ENCODE measurements around the gene SNX24.

The SNX24 gene

GRCh38 chr5:122919969-122920368 lies 74.6 kb downstream of the SNX24 start:
- no peak for DNase-seq (ENCODE audit: low read depth in 3 of 3)

- no peak for DNase-seq (ENCODE audit: low read depth in 3 of 3)
These were observed 76.4 kb downstream of the SNX24 start for GRCh38 chr5:122921826-122922225.

GRCh38 chr5:122924203-122924602 lies 78.8 kb downstream of the SNX24 start:
- DNase-seq (ENCODE audit: low read depth in 3 of 3): no peak

- DNase-seq (ENCODE audit: low read depth in 3 of 3): no peak
These were observed 79.4 kb downstream of the SNX24 start for GRCh38 chr5:122924719-122925395.

- no peak for DNase-seq (ENCODE audit: low read depth in 3 of 3)
These were observed 83.6 kb downstream of the SNX24 start for GRCh38 chr5:122929001-122929400.

- DNase-seq (ENCODE audit: low read depth in 3 of 3): no peak
These were observed 84.6 kb downstream of the SNX24 start for GRCh38 chr5:122929980-122930379.

- no peak for DNase-seq (ENCODE audit: low read depth in 3 of 3)
These were observed 88.5 kb downstream of the SNX24 start for GRCh38 chr5:122933956-122934355.

GRCh38 chr5:122936088-122936487 lies 90.7 kb downstream of the SNX24 start:
- DNase-seq (ENCODE audit: low read depth in 3 of 3): no peak

GRCh38 chr5:122937914-122938313 lies 92.5 kb downstream of the SNX24 start:
- DNase-seq (ENCODE audit: low read depth in 3 of 3): no peak

- DNase-seq (ENCODE audit: low read depth in 3 of 3): no peak
These were observed 95.5 kb downstream of the SNX24 start for GRCh38 chr5:122940890-122941289.

GRCh38 chr5:122941737-122942136 lies 96.3 kb downstream of the SNX24 start:
- DNase-seq (ENCODE audit: low read depth in 3 of 3): no peak

- DNase-seq (ENCODE audit: low read depth in 3 of 3): no peak
These were observed 96.9 kb downstream of the SNX24 start for GRCh38 chr5:122942164-122942914.

GRCh38 chr5:122943050-122943698 lies 97.8 kb downstream of the SNX24 start:
- no peak for DNase-seq (ENCODE audit: low read depth in 3 of 3)

GRCh38 chr5:122944051-122944450 lies 98.6 kb downstream of the SNX24 start:
- no peak for DNase-seq (ENCODE audit: low read depth in 3 of 3)

GRCh38 chr5:122947372-122947771 lies 102.0 kb downstream of the SNX24 start:
- no peak for DNase-seq (ENCODE audit: low read depth in 3 of 3)

- no peak for DNase-seq (ENCODE audit: low read depth in 3 of 3)
These were observed 102.4 kb downstream of the SNX24 start for GRCh38 chr5:122947772-122948171.

- no peak for DNase-seq (ENCODE audit: low read depth in 3 of 3)
These were observed 102.9 kb downstream of the SNX24 start for GRCh38 chr5:122948319-122948718.

- DNase-seq (ENCODE audit: low read depth in 3 of 3): no peak
These were observed 106.2 kb downstream of the SNX24 start for GRCh38 chr5:122951658-122952057.

- no peak for DNase-seq (ENCODE audit: low read depth in 3 of 3)
These were observed 109.3 kb downstream of the SNX24 start for GRCh38 chr5:122954719-122955118.

GRCh38 chr5:122957457-122957856 lies 112.0 kb downstream of the SNX24 start:
- DNase-seq (ENCODE audit: low read depth in 3 of 3): no peak

- no peak for DNase-seq (ENCODE audit: low read depth in 3 of 3)
These were observed 114.5 kb downstream of the SNX24 start for GRCh38 chr5:122959740-122960445.

- DNase-seq (ENCODE audit: low read depth in 3 of 3): no peak
These were observed 117.9 kb downstream of the SNX24 start for GRCh38 chr5:122963305-122963704.
